Colonic mucosa (tissue), 4 donors: ENCODE data around the gene SRRM5. TPM values are rescaled to one million over a fixed set of nuclear protein-coding genes. Genes with fewer than 3 reads are reported as not detected.

Source experiments
- DNase-seq: peaks from one replicate; pipeline ENCODE4 v3.0.0-alpha.2; 2020
- H3K27ac ChIP-seq: fragments of 200-600 bp; one replicate; pipeline ENCODE4 v1.8.0; 2021
- H3K27me3 ChIP-seq: fragments of 200-600 bp; one replicate; pipeline ENCODE4 v1.8.0; 2021
- H3K36me3 ChIP-seq: fragments of 200-600 bp; one replicate; pipeline ENCODE4 v1.8.0; 2021
- H3K4me1 ChIP-seq: fragments of 200-600 bp; one replicate; pipeline ENCODE4 v1.8.0; 2021; ENCODE audit warnings: mild to moderate bottlenecking
- H3K4me3 ChIP-seq: fragments of 200-600 bp; one replicate; pipeline ENCODE4 v1.8.0; 2021
- H3K9ac ChIP-seq, 2 donors: one replicate each; pipeline ENCODE4 v1.7.0; 2013; ENCODE audit warnings: control low read depth in 2 of 2, low read depth in 2 of 2, low read length in 2 of 2
- H3K9me3 ChIP-seq: fragments of 200-600 bp; one replicate; pipeline ENCODE4 v1.8.0; 2021
- CTCF ChIP-seq: fragments of 200-600 bp; IDR thresholded peaks from one replicate; pipeline ENCODE4 v1.8.0; 2022; ENCODE audit warnings: antibody characterized with exemption, mild to moderate bottlenecking
- intact Hi-C: fragments of 100-400 bp; cut with DNase I; formaldehyde crosslinking; loops from one replicate; pipeline ENCODE4 v1.14.1; 2022
- total RNA-seq, 2 donors: library from RNA; stranded (reverse); fragmentation: NEBNext Ultra II Directional in 1 of 2; extraction: Animal tissue kit (Norgen Biotek cat#: 25700) in 1 of 2; gene quantifications; one replicate each; pipeline ENCODE4 v1.2.1, GENCODE V29; 2021
- donor health status: healthy.
- donor health status: DM: no; HTN: no; CAD: no.
- donor health status: DM: no; HTN: no; CAD: no.

SRRM5 gene
- total RNA-seq, 2 donors from 2014 or later = 0.42 to 0.57 TPM

GRCh38 chr19:43638214-43638994 lies 26.5 kb downstream of the SRRM5 start:
- H3K9me3 ChIP-seq = no peaks in the 10 kb centered on the region
- H3K27ac ChIP-seq = no peak overlapping the region
- no peaks in the 10 kb centered on the region for H3K4me1 ChIP-seq
- no peak overlapping the region for H3K4me3 ChIP-seq
- no peaks in the 10 kb centered on the region for H3K27me3 ChIP-seq
- no peak for TF ChIP-seq CTCF
- DNase-seq = no peak
- peak overlapping the region in 1 of 2 donors; percentile 12 for H3K9ac ChIP-seq
- H3K36me3 ChIP-seq = no peaks in the 10 kb centered on the region
- intact Hi-C loops = no loop called here

GRCh38 chr19:43638995-43639518 lies 27.2 kb downstream of the SRRM5 start:
- H3K4me3 ChIP-seq = no peak overlapping the region
- no peaks in the 10 kb centered on the region for H3K9me3 ChIP-seq
- TF ChIP-seq CTCF = no peak
- DNase-seq = no peak
- peak overlapping the region in 1 of 2 donors; percentile 43 for H3K9ac ChIP-seq
- H3K27ac ChIP-seq = no peak overlapping the region
- no peaks in the 10 kb centered on the region for H3K27me3 ChIP-seq
- intact Hi-C loops = no loop called here
- H3K4me1 ChIP-seq = no peaks in the 10 kb centered on the region
- H3K36me3 ChIP-seq = no peaks in the 10 kb centered on the region

- H3K9ac ChIP-seq = peak within 1 kb of the TSS; percentile 12 to 43
- no peak for TF ChIP-seq CTCF
Observed at GRCh38 chr19:43639519-43640423, 27.9 kb downstream of the SRRM5 start, which contains the start of gene CADM4. Gene CADM4 (minus strand): TSS chr19:43639850. CDS start chr19:43639790, 60 bp downstream.

GRCh38 chr19:43640424-43640757 lies 28.5 kb downstream of the SRRM5 start:
- intact Hi-C loops = no loop called here
- DNase-seq = no peak
- no peaks in the 10 kb centered on the region for H3K9me3 ChIP-seq
- no peak overlapping the region for H3K27ac ChIP-seq
- no peaks in the 10 kb centered on the region for H3K36me3 ChIP-seq
- no peaks in the 10 kb centered on the region for H3K4me1 ChIP-seq
- peak overlapping the region in 1 of 2 donors; percentile 28 for H3K9ac ChIP-seq
- no peaks in the 10 kb centered on the region for H3K27me3 ChIP-seq
- no peak for TF ChIP-seq CTCF
- peak overlapping the region; percentile 32 for H3K4me3 ChIP-seq

More at GRCh38 chr19:43639519-43640423, 27.9 kb downstream of the SRRM5 start, which contains the start of gene CADM4:
- DNase-seq = peak; percentile 45
- H3K4me3 ChIP-seq = peak within 1 kb of the TSS; percentile 32
- H3K4me1 ChIP-seq = no peaks in the 10 kb centered on the region
- no peaks in the 10 kb centered on the region for H3K9me3 ChIP-seq
- H3K36me3 ChIP-seq = no peaks in the 10 kb centered on the region
- intact Hi-C loops = no loop called here
- no peaks in the 10 kb centered on the region for H3K27me3 ChIP-seq
- H3K27ac ChIP-seq = no peak within 1 kb of the TSS

- H3K9me3 ChIP-seq = no peaks in the 10 kb centered on the region
- no peak for DNase-seq
- H3K9ac ChIP-seq = no peak overlapping the region
- no peaks in the 10 kb centered on the region for H3K4me1 ChIP-seq
- intact Hi-C loops = no loop called here
- no peak overlapping the region for H3K4me3 ChIP-seq
- H3K36me3 ChIP-seq = no peaks in the 10 kb centered on the region
- H3K27ac ChIP-seq = no peak overlapping the region
- no peak for TF ChIP-seq CTCF
- no peaks in the 10 kb centered on the region for H3K27me3 ChIP-seq
Observed at GRCh38 chr19:43641333-43641732, 29.4 kb downstream of the SRRM5 start.
